T-cell (primary cell): ENCODE data around the gene NDST3. TPM values are rescaled to one million over a fixed set of nuclear protein-coding genes. Genes with fewer than 3 reads are reported as not detected.

Experiments used
- ATAC-seq, 4 experiments: fragments of 200-7000 bp in 3 of 4; fragments of 150-1000 bp in 1 of 4; cut with Tn5 transposase; replicated peaks in 1 of 4; 1 replicate in 3 of 4; 2 replicates in 1 of 4; pipeline ENCODE4 v1.10.0; 2021; ENCODE audit warnings: moderate library complexity in 3 of 4, mild to moderate bottlenecking in 2 of 4, moderate number of reproducible peaks in 1 of 4
- CTCF ChIA-PET, 2 donors: fragments of 300-600 bp; sonication (Branson Sonifier 250); formaldehyde crosslinking; loops; one replicate each; lab custom pipeline; 2022; ENCODE audit warnings: antibody characterized with exemption in 2 of 2; lab: Charles Lee
- POLR2A ChIA-PET, 2 donors: fragments of 300-600 bp; sonication (Branson Sonifier 250); formaldehyde crosslinking; loops; one replicate each; lab custom pipeline; 2022; ENCODE audit warnings: antibody characterized with exemption in 2 of 2; lab: Charles Lee
- DNase-seq, 35 experiments: peaks; one replicate each; pipeline versions ENCODE4 v3.0.0 to v3.0.0-alpha.2; 2013 to 2023
- H3K27ac ChIP-seq: one replicate; pipeline ENCODE4 v1.5.1; 2013; ENCODE audit warnings: low read length
- H3K27me3 ChIP-seq, 2 experiments: replicated peaks in 1 of 2; 1 replicate in 1 of 2; 2 replicates in 1 of 2; pipeline versions ENCODE4 v1.6.1 to v1.7.0; 2013; ENCODE audit warnings: low read length in 1 of 2, mixed read lengths in 1 of 2; ENCODE audit not compliant: control insufficient read depth in 2 of 2, insufficient read depth in 2 of 2; ENCODE audit errors: extremely low read depth in 1 of 2
- H3K36me3 ChIP-seq, 2 donors: 1 replicate in 1 of 2; 2 replicates in 1 of 2; pipeline versions ENCODE4 v1.6.1 to v1.7.0; 2013; ENCODE audit warnings: low read length in 1 of 2; ENCODE audit not compliant: control insufficient read depth in 2 of 2, insufficient read depth in 1 of 2; ENCODE audit errors: extremely low read depth in 1 of 2
- H3K4me1 ChIP-seq, 2 experiments: 1 replicate in 1 of 2; 2 replicates in 1 of 2; pipeline versions ENCODE4 v1.6.1 to v1.7.0; 2013; ENCODE audit warnings: low read length in 2 of 2, mixed read lengths in 1 of 2; ENCODE audit not compliant: insufficient read depth in 2 of 2, control insufficient read depth in 1 of 2; ENCODE audit errors: extremely low read depth in 1 of 2
- H3K4me3 ChIP-seq, 2 donors: 1 replicate in 1 of 2; 2 replicates in 1 of 2; pipeline versions ENCODE4 v1.5.1 to v1.7.0; 2013; ENCODE audit warnings: mild to moderate bottlenecking in 2 of 2, low read length in 1 of 2, moderate library complexity in 1 of 2; ENCODE audit not compliant: control insufficient read depth in 1 of 2; ENCODE audit errors: extremely low read depth in 1 of 2
- H3K9me3 ChIP-seq: 2 replicates; pipeline ENCODE4 v1.7.0; 2013
- H3K27ac Mint-ChIP-seq, 2 donors: one replicate each; pipeline ENCODE4 v1.8.0; 2020 to 2021; ENCODE audit warnings: mild to moderate bottlenecking in 2 of 2, mixed read lengths in 2 of 2
- H3K27me3 Mint-ChIP-seq, 2 donors: one replicate each; pipeline ENCODE4 v1.8.0; 2021 to 2022; ENCODE audit warnings: mixed read lengths in 2 of 2
- H3K36me3 Mint-ChIP-seq: one replicate; pipeline ENCODE4 v1.8.0; 2021; ENCODE audit warnings: mixed read lengths
- H3K4me1 Mint-ChIP-seq, 3 donors: one replicate each; pipeline ENCODE4 v1.8.0; 2020 to 2022; ENCODE audit warnings: mixed read lengths in 3 of 3, mild to moderate bottlenecking in 1 of 3
- H3K4me3 Mint-ChIP-seq, 3 donors: one replicate each; pipeline ENCODE4 v1.8.0; 2020 to 2022; ENCODE audit warnings: mild to moderate bottlenecking in 3 of 3, mixed read lengths in 3 of 3, moderate library complexity in 3 of 3
- H3K9me3 Mint-ChIP-seq, 3 donors: one replicate each; pipeline ENCODE4 v1.8.0; 2020 to 2022; ENCODE audit warnings: mixed read lengths in 3 of 3
- WGBS: methylation state at CpG from one replicate; pipeline ENCODE4 v1.1.5; 2013; ENCODE audit warnings: missing lambda C conversion rate; ENCODE audit not compliant: insufficient coverage; 5-methylcytosine and 5-hydroxymethylcytosine counted together
- total RNA-seq, 35 experiments: library from RNA in 6 of 35; stranded (reverse) in 6 of 35; fragments of 120-200 nt in 1 of 35; gene quantifications; one replicate each; pipeline versions ENCODE4 v1.2.1 to v1.2.4 and lab custom pipeline; 2013 to 2026

Gene NDST3
- total RNA-seq, 5 donors from 2014 or later (not counting 1 experiment from before 2014, with no cell fraction given) = not detected

- ChIA-PET CTCF (no interaction called here), POLR2A (no interaction called here)
- no peaks in the 10 kb centered on the region for H3K27me3 Mint-ChIP-seq
- peaks cover 0 to 3% (median 0%) of the 10 kb centered on the region in 3 donors for H3K9me3 Mint-ChIP-seq
- 100% methylated on average over 1 of the region's 3 CpGs for WGBS
- peaks cover 3 to 10% (median 4%) of the 10 kb centered on the region in 3 donors for H3K4me1 Mint-ChIP-seq
- Histone ChIP-seq H3K27me3 (no peaks in the 10 kb centered on the region), H3K36me3 (no peaks in the 10 kb centered on the region), H3K9me3 (no peaks in the 10 kb centered on the region), H3K4me3 (no peak overlapping the region), H3K4me1 (no peaks in the 10 kb centered on the region), H3K27ac (no peak overlapping the region)
- H3K36me3 Mint-ChIP-seq = no peaks in the 10 kb centered on the region
- H3K27ac Mint-ChIP-seq = no peak overlapping the region
- ATAC-seq = no peak
- DNase-seq = no peak
- no peak overlapping the region for H3K4me3 Mint-ChIP-seq
Observed at GRCh38 chr4:118114720-118115119, 80.4 kb downstream of the NDST3 start.

- POLR2A ChIA-PET = no interaction called here
- Mint-ChIP-seq H3K9me3 (no peaks in the 10 kb centered on the region), H3K4me3 (no peak overlapping the region), H3K27me3 (no peaks in the 10 kb centered on the region), H3K36me3 (no peaks in the 10 kb centered on the region), H3K4me1 (no peaks in the 10 kb centered on the region), H3K27ac (no peak overlapping the region)
- CTCF ChIA-PET = no interaction called here
- ATAC-seq (no peak), DNase-seq (no peak)
- no peak overlapping the region for H3K27ac ChIP-seq
- no peaks in the 10 kb centered on the region for H3K9me3 ChIP-seq
- 35% methylated on average over 3 of the region's 5 CpGs for WGBS
- no peak overlapping the region for H3K4me3 ChIP-seq
- no peaks in the 10 kb centered on the region for H3K27me3 ChIP-seq
- no peaks in the 10 kb centered on the region for H3K36me3 ChIP-seq
- no peaks in the 10 kb centered on the region for H3K4me1 ChIP-seq
Observed at GRCh38 chr4:118120120-118120760, 86.0 kb downstream of the NDST3 start.

GRCh38 chr4:118124997-118125396, 90.7 kb downstream of the NDST3 start:
- H3K9me3 Mint-ChIP-seq = peaks cover 0 to 4% (median 3%) of the 10 kb centered on the region in 3 donors
- CTCF ChIA-PET = no interaction called here
- DNase-seq = no peak
- H3K36me3 Mint-ChIP-seq = no peaks in the 10 kb centered on the region
- H3K4me3 Mint-ChIP-seq = no peak overlapping the region
- WGBS = 71% methylated on average over 1 of the region's 1 CpG
- H3K27me3 Mint-ChIP-seq = no peaks in the 10 kb centered on the region
- H3K27ac Mint-ChIP-seq = no peak overlapping the region
- no peaks in the 10 kb centered on the region for H3K4me1 ChIP-seq
- H3K9me3 ChIP-seq = no peaks in the 10 kb centered on the region
- no peak overlapping the region for H3K4me3 ChIP-seq
- H3K36me3 ChIP-seq = no peaks in the 10 kb centered on the region
- H3K27ac ChIP-seq = no peak overlapping the region
- ATAC-seq = no peak
- H3K27me3 ChIP-seq = no peaks in the 10 kb centered on the region
- POLR2A ChIA-PET = no interaction called here
- H3K4me1 Mint-ChIP-seq = no peaks in the 10 kb centered on the region

GRCh38 chr4:118139241-118139640, 105.0 kb downstream of the NDST3 start:
- POLR2A ChIA-PET = no interaction called here

GRCh38 chr4:118141240-118141639, 107.0 kb downstream of the NDST3 start:
- H3K27me3 ChIP-seq = no peaks in the 10 kb centered on the region
- ChIA-PET POLR2A (no interaction called here), CTCF (no interaction called here)
- H3K4me1 ChIP-seq = no peaks in the 10 kb centered on the region
- no peaks in the 10 kb centered on the region for H3K36me3 ChIP-seq
- no peaks in the 10 kb centered on the region for H3K9me3 ChIP-seq
- 74% methylated on average over 4 of the region's 4 CpGs for WGBS
- DNase-seq = no peak
- no peaks in the 10 kb centered on the region for H3K36me3 Mint-ChIP-seq
- no peak overlapping the region for H3K27ac Mint-ChIP-seq
- no peak for ATAC-seq
- no peak overlapping the region for H3K27ac ChIP-seq
- H3K4me3 Mint-ChIP-seq = no peak overlapping the region
- H3K4me1 Mint-ChIP-seq = no peaks in the 10 kb centered on the region
- H3K4me3 ChIP-seq = no peak overlapping the region
- H3K27me3 Mint-ChIP-seq = peaks cover 0 to 1% of the 10 kb centered on the region in 2 donors
- H3K9me3 Mint-ChIP-seq = peaks cover 0 to 5% (median 0%) of the 10 kb centered on the region in 3 donors

More at GRCh38 chr4:118139241-118139640, 105.0 kb downstream of the NDST3 start:
- Mint-ChIP-seq H3K27me3 (peaks cover 0 to 1% of the 10 kb centered on the region in 2 donors), H3K4me1 (no peaks in the 10 kb centered on the region), H3K4me3 (no peak overlapping the region), H3K9me3 (peaks cover 0 to 5% (median 0%) of the 10 kb centered on the region in 3 donors), H3K36me3 (no peaks in the 10 kb centered on the region), H3K27ac (no peak overlapping the region)
- Histone ChIP-seq H3K4me3 (no peak overlapping the region), H3K9me3 (no peaks in the 10 kb centered on the region), H3K4me1 (no peaks in the 10 kb centered on the region), H3K27me3 (no peaks in the 10 kb centered on the region), H3K27ac (no peak overlapping the region), H3K36me3 (no peaks in the 10 kb centered on the region)
- CTCF ChIA-PET = no interaction called here
- 83% methylated on average over 1 of the region's 1 CpG for WGBS
- DNase-seq = no peak
- ATAC-seq = no peak

GRCh38 chr4:118154649-118155048, 120.4 kb downstream of the NDST3 start:
- DNase-seq = no peak
- ChIA-PET CTCF (no interaction called here), POLR2A (no interaction called here)
- WGBS = no CpG with 5 or more reads among the region's 5 CpGs
- peaks cover 4 to 6% (median 5%) of the 10 kb centered on the region in 3 donors for H3K9me3 Mint-ChIP-seq
- H3K4me1 ChIP-seq = no peaks in the 10 kb centered on the region
- H3K9me3 ChIP-seq = no peaks in the 10 kb centered on the region
- H3K36me3 ChIP-seq = no peaks in the 10 kb centered on the region
- H3K4me1 Mint-ChIP-seq = no peaks in the 10 kb centered on the region
- H3K36me3 Mint-ChIP-seq = no peaks in the 10 kb centered on the region
- no peak overlapping the region for H3K27ac ChIP-seq
- H3K27ac Mint-ChIP-seq = no peak overlapping the region
- H3K27me3 Mint-ChIP-seq = no peaks in the 10 kb centered on the region
- H3K27me3 ChIP-seq = no peaks in the 10 kb centered on the region
- H3K4me3 ChIP-seq = no peak overlapping the region
- H3K4me3 Mint-ChIP-seq = no peak overlapping the region
- no peak for ATAC-seq

- Histone ChIP-seq H3K36me3 (no peaks in the 10 kb centered on the region), H3K9me3 (no peaks in the 10 kb centered on the region), H3K4me3 (no peak overlapping the region), H3K27me3 (no peaks in the 10 kb centered on the region), H3K27ac (no peak overlapping the region), H3K4me1 (no peaks in the 10 kb centered on the region)
- ChIA-PET CTCF (no interaction called here), POLR2A (no interaction called here)
- Mint-ChIP-seq H3K4me3 (no peak overlapping the region), H3K27me3 (no peaks in the 10 kb centered on the region), H3K4me1 (no peaks in the 10 kb centered on the region), H3K9me3 (peaks cover 8 to 12% (median 11%) of the 10 kb centered on the region in 3 donors), H3K36me3 (no peaks in the 10 kb centered on the region), H3K27ac (no peak overlapping the region)
- ATAC-seq (no peak), DNase-seq (no peak)
Observed at GRCh38 chr4:118155516-118155915, 121.2 kb downstream of the NDST3 start.
